ENCODE results near the gene FREM2.
A peak's percentile ranks its signal among the peaks of the same experiment; 100 is the strongest.

FREM2 gene

DNA sequence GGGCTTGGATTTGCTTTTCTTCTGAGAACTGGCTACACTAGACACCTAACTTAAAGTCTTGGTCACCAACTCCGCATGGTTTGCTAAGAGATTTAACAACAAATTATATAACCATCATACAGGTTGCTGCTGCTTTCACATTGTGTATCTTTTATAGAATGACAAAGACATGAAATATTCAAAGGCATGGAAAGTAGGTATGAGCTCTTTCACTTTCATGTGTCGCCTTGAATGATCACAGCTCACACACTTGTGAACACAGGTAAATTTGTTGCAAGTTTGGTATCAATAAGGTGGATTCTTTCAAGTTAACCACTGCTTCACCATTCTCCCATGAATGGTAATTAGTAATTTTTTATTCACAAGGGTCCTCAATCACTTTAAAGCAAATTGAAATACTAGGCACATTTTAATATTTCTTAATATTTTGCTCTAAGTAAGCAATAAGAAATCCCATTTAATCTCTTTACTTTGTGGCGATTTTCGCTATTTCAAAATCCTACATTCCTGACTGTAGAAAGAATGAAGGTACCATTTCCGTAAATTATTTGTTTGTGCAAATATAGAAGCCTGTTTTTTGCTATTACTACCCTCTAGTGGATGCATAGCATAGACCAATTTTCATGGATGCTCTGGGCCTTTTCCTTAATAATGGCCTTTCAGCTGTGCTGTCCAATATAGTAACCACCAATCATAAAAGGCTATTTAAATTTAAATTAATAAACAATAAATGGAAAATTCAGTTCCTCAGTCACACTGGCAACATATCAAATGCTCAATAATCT is 45.5 kb upstream of the FREM2 start:
- H3K4me1 ChIP-seq (ENCODE audit: low read length) = no peaks in the 10 kb centered on the region
- H3K79me2 ChIP-seq (ENCODE audit: low read length) = no peaks in the 10 kb centered on the region
- H3K27ac ChIP-seq (ENCODE audit: low read length) = no peak overlapping the region
- no peak overlapping the region for H3K9ac ChIP-seq (ENCODE audit: low read length)
- no peaks in the 10 kb centered on the region for H3K9me3 ChIP-seq (replicated peaks; ENCODE audit: insufficient read depth, low read length)
- no peak overlapping the region for H2AFZ ChIP-seq (ENCODE audit: low read length)
- peak overlapping the region; percentile 24; the same call in 1 of the 2 replicates for H3K4me2 ChIP-seq (ENCODE audit: low read depth, low read length)
- H3K4me3 ChIP-seq (ENCODE audit: low read length) = no peak overlapping the region
- H4K20me1 ChIP-seq (ENCODE audit: insufficient read depth, low read length) = no peaks in the 10 kb centered on the region
- H3F3A ChIP-seq (ENCODE audit: insufficient read depth, low read length) = no peaks in the 10 kb centered on the region
- H3K9me2 ChIP-seq (replicated peaks; ENCODE audit: insufficient read depth, low read length) = no peaks in the 10 kb centered on the region
- H3K36me3 ChIP-seq (replicated peaks; ENCODE audit: insufficient read depth, low read length) = no peaks in the 10 kb centered on the region
- H3K27me3 ChIP-seq (replicated peaks; ENCODE audit: insufficient read depth, low read length) = no peaks in the 10 kb centered on the region
- DNase-seq = peak; percentile 18
- TF ChIP-seq EZH2phosphoT487 (IDR thresholded peaks at IDR 0.05; ENCODE audit: low read length) (no peak), EZH2 (optimal IDR thresholded peaks at IDR 0.05; ENCODE audit: low read depth, low read length) (no peak)
- TF ChIP-seq, protein P1, sequence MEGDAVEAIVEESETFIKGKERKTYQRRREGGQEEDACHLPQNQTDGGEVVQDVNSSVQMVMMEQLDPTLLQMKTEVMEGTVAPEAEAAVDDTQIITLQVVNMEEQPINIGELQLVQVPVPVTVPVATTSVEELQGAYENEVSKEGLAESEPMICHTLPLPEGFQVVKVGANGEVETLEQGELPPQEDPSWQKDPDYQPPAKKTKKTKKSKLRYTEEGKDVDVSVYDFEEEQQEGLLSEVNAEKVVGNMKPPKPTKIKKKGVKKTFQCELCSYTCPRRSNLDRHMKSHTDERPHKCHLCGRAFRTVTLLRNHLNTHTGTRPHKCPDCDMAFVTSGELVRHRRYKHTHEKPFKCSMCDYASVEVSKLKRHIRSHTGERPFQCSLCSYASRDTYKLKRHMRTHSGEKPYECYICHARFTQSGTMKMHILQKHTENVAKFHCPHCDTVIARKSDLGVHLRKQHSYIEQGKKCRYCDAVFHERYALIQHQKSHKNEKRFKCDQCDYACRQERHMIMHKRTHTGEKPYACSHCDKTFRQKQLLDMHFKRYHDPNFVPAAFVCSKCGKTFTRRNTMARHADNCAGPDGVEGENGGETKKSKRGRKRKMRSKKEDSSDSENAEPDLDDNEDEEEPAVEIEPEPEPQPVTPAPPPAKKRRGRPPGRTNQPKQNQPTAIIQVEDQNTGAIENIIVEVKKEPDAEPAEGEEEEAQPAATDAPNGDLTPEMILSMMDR (IDR thresholded peaks at IDR 0.05; ENCODE audit: low read length) = peak; percentile 24

DNA sequence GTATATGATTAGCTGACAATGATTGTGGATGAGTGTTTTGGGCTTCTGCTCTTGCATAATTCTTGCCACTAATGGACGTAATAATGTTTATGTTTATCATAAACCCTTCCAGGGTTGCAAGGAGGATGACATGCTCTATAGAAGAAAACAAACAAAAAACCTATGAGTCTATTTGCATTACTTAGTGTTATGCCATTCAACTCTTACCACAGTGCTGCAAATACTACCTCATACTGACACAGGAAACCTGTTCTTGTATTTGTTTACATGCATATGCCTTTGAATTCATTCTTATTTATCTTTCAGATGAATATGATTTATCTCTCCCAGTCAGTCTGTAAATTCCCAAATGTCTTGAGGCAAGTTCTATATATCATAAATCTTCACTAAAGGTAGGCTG is 39.6 kb upstream of the FREM2 start:
- Histone ChIP-seq H3K4me3 (ENCODE audit: low read length) (no peak overlapping the region), H2AFZ (ENCODE audit: low read length) (no peak overlapping the region), H3K4me2 (ENCODE audit: low read depth, low read length) (no peak overlapping the region), H3F3A (ENCODE audit: insufficient read depth, low read length) (no peaks in the 10 kb centered on the region), H3K27me3 (replicated peaks; ENCODE audit: insufficient read depth, low read length) (no peaks in the 10 kb centered on the region), H3K9ac (ENCODE audit: low read length) (no peak overlapping the region), H3K27ac (ENCODE audit: low read length) (no peak overlapping the region), H3K36me3 (replicated peaks; ENCODE audit: insufficient read depth, low read length) (no peaks in the 10 kb centered on the region), H3K9me3 (replicated peaks; ENCODE audit: insufficient read depth, low read length) (no peaks in the 10 kb centered on the region), H3K4me1 (ENCODE audit: low read length) (no peaks in the 10 kb centered on the region), H4K20me1 (ENCODE audit: insufficient read depth, low read length) (no peaks in the 10 kb centered on the region), H3K79me2 (ENCODE audit: low read length) (no peaks in the 10 kb centered on the region), H3K9me2 (replicated peaks; ENCODE audit: insufficient read depth, low read length) (no peaks in the 10 kb centered on the region)
- no peak for DNase-seq
- TF ChIP-seq EZH2phosphoT487 (IDR thresholded peaks at IDR 0.05; ENCODE audit: low read length) (no peak), EZH2 (optimal IDR thresholded peaks at IDR 0.05; ENCODE audit: low read depth, low read length) (no peak)
- TF ChIP-seq, protein P1 (IDR thresholded peaks at IDR 0.05; ENCODE audit: low read length) = no peak

DNA sequence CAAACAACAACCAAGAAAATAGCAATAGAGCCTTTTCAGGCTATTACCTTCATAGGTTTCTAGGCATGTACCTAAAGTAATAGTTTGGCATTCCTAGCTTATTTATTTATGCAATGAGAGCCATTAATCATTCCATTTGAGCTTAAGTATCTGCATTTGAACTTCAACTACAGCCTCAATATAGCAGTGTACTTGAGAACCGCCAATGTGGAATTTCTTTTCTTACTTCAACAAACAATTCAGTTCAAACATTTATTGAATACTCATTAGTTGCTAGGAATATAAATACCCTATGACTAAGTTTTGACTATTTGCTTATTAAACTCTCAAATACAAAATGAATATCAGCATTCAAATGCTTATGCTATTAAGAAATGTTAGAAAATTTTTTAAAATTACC is 38.0 kb upstream of the FREM2 start:
- H3K36me3 ChIP-seq (replicated peaks; ENCODE audit: insufficient read depth, low read length) = no peaks in the 10 kb centered on the region
- H3K9me3 ChIP-seq (replicated peaks; ENCODE audit: insufficient read depth, low read length) = no peaks in the 10 kb centered on the region
- no peak overlapping the region for H3K4me2 ChIP-seq (ENCODE audit: low read depth, low read length)
- no peak overlapping the region for H2AFZ ChIP-seq (ENCODE audit: low read length)
- no peaks in the 10 kb centered on the region for H4K20me1 ChIP-seq (ENCODE audit: insufficient read depth, low read length)
- no peak overlapping the region for H3K9ac ChIP-seq (ENCODE audit: low read length)
- no peaks in the 10 kb centered on the region for H3K9me2 ChIP-seq (replicated peaks; ENCODE audit: insufficient read depth, low read length)
- no peak for TF ChIP-seq EZH2 (optimal IDR thresholded peaks at IDR 0.05; ENCODE audit: low read depth, low read length)
- TF ChIP-seq EZH2phosphoT487 (IDR thresholded peaks at IDR 0.05; ENCODE audit: low read length) = no peak
- TF ChIP-seq, protein P1 (IDR thresholded peaks at IDR 0.05; ENCODE audit: low read length) = no peak
- H3K27me3 ChIP-seq (replicated peaks; ENCODE audit: insufficient read depth, low read length) = no peaks in the 10 kb centered on the region
- H3K4me3 ChIP-seq (ENCODE audit: low read length) = no peak overlapping the region
- no peaks in the 10 kb centered on the region for H3K79me2 ChIP-seq (ENCODE audit: low read length)
- no peaks in the 10 kb centered on the region for H3F3A ChIP-seq (ENCODE audit: insufficient read depth, low read length)
- no peaks in the 10 kb centered on the region for H3K4me1 ChIP-seq (ENCODE audit: low read length)
- H3K27ac ChIP-seq (ENCODE audit: low read length) = no peak overlapping the region
- DNase-seq = no peak

Measured in MM.1S (cell line).